ENCODE results near the gene APOC3.
"Not testable (repeated sequence)": the region's sequence is repeated elsewhere in the genome, so short reads cannot be mapped to it uniquely, and the experiment has no call there.

The APOC3 gene

DNA sequence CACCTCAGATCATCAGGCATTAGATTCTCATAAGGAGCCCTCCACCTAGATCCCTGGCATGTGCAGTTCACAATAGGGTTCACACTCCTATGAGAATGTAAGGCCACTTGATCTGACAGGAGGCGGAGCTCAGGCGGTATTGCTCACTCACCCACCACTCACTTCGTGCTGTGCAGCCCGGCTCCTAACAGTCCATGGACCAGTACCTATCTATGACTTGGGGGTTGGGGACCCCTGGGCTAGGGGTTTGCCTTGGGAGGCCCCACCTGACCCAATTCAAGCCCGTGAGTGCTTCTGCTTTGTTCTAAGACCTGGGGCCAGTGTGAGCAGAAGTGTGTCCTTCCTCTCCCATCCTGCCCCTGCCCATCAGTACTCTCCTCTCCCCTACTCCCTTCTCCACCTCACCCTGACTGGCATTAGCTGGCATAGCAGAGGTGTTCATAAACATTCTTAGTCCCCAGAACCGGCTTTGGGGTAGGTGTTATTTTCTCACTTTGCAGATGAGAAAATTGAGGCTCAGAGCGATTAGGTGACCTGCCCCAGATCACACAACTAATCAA is 2.2 kb downstream of the APOC3 start:
- no peak for DNase-seq (ENCODE audit: low spot score)

DNA sequence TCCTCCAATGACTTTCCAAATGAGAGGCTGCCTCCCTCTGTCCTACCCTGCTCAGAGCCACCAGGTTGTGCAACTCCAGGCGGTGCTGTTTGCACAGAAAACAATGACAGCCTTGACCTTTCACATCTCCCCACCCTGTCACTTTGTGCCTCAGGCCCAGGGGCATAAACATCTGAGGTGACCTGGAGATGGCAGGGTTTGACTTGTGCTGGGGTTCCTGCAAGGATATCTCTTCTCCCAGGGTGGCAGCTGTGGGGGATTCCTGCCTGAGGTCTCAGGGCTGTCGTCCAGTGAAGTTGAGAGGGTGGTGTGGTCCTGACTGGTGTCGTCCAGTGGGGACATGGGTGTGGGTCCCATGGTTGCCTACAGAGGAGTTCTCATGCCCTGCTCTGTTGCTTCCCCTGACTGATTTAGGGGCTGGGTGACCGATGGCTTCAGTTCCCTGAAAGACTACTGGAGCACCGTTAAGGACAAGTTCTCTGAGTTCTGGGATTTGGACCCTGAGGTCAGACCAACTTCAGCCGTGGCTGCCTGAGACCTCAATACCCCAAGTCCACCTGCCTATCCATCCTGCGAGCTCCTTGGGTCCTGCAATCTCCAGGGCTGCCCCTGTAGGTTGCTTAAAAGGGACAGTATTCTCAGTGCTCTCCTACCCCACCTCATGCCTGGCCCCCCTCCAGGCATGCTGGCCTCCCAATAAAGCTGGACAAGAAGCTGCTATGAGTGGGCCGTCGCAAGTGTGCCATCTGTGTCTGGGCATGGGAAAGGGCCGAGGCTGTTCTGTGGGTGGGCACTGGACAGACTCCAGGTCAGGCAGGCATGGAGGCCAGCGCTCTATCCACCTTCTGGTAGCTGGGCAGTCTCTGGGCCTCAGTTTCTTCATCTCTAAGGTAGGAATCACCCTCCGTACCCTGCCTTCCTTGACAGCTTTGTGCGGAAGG is 2.9 kb downstream of the APOC3 start:
- DNase-seq (ENCODE audit: low spot score), result no peak

DNA sequence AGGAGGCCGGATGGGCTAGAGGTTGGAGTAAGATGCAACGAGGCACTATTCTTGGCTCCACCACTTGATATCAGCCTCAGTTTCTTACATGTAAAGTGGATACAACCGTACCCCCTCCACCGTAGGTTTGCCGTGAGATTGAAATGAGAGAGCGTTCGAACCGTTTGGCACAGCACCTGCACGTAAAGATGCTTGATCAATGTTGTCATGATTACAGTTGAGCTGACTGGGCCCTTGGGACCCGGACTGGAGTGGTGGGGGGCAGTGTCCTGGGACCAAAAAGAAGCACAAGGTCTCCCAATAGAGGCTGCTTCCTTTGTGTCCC is 3.7 kb downstream of the APOC3 start:
- DNase-seq (ENCODE audit: low spot score), result no peak

DNA sequence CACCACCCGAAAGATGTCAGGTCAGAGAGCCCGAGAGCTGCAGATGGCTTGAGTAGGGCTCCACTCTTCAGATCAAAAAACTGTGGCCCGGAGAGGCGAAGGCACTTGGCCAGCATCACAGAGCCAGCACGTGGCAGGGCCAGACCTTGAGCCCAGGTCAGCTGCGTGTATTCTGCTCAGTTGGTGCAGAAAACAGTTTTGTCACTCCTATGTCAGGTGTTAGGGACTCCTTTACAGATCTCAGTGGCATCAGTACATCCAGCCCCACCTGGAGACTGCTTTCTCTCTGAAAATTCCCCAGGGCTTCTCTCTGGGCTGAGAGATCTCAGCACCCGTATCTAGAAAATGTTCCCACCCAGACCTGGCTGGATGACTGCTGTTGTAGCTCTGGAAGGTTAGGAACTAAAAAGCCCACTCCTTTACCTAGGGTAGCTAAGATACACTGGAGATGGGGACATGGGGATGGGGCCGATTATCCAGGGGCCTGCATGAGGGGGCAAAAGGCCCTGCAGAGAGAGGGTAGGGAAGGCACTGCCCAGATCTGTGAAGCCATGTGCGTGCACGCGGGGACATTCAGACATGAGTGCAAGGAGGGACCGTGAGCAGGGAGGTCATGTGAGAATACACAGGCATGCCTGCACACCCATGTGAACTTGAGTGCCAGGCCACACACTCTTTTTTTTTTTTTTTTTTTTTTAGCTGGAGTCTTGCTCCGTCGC is 4.3 kb downstream of the APOC3 start:
- no peak for DNase-seq (ENCODE audit: low spot score)

DNA sequence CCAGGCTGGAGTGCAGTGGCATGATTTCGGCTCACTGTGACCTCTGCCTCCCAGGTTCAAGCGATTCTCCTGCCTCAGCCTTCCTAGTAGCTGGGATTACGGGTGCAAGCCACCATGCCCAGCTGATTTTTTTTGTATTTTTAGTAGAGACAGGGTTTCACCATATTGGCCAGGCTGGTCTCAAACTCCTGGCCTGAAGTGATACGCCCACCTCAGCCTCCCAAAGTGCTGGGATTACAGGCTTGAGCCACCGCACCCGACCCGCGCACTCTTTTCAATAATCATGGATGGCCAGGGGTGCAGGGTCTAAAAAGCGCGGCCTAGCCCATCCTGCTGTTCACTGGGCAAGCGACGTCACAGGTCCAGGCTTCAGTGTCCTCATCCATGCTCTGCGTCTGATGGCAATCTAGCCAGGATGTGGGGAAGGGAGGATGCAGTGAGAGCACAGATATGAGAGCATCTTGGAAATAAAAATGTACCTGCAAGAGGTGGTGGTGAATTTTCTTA is 4.9 kb downstream of the APOC3 start:
- not testable (repeated sequence) for DNase-seq (ENCODE audit: low spot score)

DNA sequence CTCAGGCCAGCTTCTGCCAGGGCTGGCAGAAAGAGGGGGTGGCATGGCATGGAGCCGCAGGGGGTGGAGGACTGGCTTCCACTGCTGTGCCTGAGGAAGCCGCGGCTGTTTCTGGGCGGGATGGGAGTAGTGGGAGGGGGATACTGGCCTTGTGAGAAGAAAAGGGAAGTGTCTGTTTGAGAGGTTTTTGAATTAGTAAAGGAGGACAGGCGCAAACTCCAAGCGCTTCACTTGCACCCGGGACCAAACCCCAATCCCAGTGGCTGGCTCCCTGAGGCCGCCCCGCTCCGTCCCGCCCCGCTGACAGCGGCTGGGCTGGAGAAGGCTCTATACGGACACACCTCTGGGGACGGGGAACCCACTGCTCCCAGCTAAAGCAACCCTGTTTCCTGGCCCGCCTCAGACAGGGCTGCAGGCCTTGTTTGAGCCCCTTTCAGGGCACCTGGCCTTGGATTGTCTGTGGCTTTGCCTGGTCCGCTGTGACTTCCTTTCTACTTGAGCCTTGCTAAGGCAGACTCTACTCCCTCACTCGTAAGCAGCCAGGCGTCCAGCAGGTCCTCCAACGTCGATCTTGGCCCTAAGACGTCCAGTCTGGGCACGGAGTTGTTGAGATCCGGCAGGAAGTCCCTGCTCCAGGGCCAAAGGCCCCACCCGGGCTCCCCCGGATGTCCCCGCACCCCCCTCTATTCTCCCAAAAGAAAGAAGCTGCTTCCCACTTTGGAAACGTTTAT is 5.5 kb downstream of the APOC3 start:
- no peak for DNase-seq (ENCODE audit: low spot score)

DNA sequence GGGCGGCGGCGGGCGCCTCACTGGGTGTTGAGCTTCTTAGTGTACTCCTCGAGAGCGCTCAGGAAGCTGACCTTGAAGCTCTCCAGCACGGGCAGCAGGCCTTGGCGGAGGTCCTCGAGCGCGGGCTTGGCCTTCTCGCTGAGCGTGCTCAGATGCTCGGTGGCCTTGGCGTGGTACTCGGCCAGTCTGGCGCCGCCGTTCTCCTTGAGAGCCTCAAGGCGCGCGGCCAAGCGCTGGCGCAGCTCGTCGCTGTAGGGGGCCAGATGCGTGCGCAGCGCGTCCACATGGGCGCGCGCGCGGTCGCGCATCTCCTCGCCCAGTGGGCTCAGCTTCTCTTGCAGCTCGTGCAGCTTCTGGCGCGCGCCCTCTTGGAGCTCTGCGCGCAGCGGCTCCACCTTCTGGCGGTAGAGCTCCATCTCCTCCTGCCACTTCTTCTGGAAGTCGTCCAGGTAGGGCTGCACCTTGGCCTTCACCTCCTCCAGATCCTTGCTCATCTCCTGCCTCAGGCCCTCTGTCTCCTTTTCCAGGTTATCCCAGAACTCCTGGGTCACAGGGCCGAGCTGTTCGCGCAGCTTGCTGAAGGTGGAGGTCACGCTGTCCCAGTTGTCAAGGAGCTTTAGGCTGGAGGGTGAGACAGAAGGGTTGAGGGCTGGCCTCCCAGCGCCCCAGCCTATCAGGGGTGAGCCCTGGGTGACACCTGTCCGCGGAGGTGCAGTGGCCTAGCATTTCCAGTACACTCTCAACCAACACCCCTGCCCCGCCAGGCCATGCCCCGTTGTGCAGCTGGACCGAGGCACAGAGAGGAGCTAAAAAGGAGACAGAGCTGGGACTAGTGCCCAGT is 6.3 kb downstream of the APOC3 start:
- peak; percentile 88 for DNase-seq (ENCODE audit: low spot score)

DNA sequence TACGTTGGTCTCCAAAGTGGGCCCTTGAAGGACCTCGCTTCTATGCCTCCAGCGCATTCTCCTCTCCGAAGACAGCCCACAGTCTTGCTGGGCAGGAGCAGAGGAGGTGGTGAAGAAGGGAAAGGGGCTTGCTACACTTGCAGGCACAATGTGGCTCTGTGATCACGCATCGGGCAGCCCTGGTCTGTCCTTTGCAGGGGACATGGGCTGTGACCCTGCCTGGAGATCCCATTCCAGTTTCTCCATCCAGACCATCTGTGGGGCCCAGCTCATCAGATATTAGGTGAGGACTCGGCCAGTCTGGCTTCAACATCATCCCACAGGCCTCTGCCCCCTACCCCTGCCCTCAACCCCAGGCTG is 6.9 kb downstream of the APOC3 start:
- DNase-seq (ENCODE audit: low spot score), result no peak

DNA sequence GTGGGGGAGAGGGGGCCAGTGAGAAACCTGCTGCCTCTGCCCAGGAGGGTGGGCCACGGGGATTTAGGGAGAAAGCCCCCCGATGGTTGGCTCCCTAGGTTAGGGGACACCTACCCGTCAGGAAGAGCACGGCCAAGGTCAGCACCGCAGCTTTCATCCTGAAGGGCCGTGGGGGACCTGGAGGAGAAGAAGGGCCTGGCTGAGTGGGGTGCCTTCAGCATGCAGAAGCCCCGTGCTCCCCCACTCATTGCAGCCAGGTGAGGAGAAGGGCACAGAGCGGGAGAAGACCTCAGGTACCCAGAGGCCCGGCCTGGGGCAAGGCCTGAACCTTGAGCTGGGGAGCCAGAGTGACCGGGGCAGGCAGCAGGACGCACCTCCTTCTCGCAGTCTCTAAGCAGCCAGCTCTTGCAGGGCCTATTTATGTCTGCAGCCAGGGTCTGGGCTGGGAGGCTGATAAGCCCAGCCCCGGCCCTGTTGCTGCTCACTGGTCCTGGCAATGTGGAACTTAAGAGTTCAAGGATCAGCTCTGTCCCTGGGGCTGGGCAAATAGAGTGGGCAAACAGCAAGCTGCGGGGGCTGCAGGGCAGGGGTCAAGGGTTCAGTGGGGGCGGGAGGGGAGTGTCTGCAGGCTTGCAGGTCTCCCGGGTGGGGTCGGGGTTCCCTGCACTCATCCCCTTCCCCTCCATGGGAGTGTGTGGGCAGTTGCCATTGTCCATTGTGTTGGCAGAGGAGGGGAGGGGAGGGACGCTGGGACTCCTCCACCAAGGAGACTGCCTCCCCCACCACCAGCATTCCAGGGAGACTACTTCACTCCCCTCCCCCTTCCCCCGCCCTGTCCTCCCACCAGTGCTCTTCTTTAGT is 7.8 kb downstream of the APOC3 start, which contains the start of gene APOA1:
Gene APOA1 (minus strand): TSS at position 392 of the 861 bp plus-strand sequence. CDS start 235 bp downstream, at position 157.
- DNase-seq (ENCODE audit: low spot score), result no peak

DNA sequence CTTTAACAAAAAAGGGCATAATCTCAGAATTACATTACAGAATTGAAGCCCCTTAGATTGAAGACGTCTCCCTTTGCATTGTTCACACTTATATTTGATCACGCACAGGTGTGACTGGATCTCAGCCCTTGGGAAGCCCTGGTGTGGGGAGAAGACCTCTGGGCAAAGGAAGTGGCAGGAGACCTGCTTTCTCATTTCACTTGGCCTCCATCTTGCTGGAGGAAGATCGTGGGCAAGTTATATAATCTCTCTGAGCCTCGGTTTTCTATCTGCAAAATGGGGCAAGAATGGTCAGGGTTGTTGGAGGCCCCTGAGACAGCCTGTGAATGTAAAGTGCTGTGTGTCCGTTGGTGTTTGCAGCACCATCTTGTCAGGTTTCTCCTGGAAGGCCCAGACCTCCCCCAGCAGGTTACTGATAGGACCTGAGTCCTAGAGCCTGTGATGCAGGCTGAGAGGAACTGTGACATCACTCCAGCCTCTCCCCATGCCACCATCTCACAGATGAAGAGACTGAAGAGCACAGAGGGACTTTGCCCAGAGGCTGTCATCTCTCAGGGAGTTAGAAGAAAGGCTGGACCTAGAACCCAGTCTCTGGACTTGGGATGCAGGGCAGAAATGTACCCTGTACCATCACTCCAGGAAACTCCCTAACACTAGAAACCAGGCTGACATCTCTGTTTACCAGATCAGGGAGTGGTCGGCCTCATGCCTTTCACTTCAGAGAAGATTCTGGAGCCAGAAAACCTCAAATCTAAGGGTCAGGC is 8.8 kb downstream of the APOC3 start:
- no peak for DNase-seq (ENCODE audit: low spot score)

DNA sequence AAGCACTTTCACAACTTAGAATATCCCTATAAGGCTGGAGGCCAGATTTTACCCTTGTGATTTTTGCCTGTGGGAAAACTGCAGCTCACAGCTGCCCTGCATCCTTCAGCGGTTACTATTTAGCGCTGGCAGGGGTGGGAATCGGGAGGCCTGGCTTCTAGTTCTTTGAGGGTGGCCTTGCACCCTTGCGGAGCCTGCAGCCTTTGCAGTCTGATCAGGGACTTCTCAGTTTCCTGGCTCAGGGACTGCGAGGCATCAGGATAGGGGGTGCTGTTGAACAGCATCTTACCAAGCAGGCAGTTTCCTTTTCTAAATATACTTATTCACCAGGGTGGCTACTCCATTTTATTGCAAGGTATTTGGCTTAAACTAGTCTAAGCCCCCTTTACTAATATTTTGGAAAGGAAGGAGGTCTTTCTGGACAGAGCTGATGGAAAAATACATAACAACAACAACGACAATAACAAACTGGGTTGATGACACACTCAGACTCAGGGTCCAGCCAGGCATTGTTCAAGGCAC is 10.6 kb downstream of the APOC3 start:
- DNase-seq (ENCODE audit: low spot score), result peak; percentile 34

DNA sequence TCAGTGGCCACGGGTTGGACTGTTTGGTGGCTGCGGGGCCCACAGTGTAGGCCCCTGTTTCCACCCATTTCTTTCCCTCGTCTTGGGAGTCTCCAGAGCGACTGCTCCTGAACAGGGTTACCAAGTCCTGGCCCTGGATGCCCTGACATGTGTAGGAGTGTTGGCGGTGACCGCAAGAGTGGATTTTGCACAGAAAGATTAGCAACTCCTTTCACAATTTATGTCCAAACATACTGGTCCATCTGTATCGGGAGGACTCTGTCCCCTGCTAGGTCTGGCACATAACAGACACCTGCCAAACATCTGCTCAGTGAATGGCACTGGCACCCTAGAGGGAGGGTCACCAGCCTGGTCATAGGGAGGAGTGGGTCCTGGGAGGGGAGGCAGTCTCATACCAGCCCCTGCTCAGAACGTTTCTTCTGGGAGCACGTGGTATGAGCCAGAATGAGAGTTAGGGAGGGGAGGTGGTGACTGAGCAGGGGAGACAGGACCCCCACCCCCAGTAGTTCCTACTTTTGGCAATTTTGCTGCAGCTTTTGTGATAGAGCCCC is 11.1 kb downstream of the APOC3 start:
- DNase-seq (ENCODE audit: low spot score), result no peak

DNA sequence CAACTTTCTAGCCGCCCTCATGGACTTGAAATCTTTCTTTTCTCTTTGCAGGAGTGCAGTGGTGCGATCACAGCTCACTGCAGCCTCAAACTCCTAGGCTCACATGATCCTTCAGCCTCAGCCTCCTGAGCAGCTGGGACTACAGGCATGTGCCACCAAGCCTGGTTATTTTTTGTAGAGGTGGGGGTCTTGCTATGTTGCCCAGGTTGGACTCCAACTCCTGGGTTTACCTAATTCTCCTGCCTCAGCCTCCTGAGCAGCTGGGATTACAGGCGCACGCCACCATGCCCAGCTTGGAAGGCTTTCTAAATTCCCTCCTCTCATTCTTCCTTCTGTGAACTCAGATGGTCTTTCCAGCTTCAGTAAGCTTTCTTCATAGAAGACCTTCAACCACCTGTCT is 12.4 kb downstream of the APOC3 start:
- no peak for DNase-seq (ENCODE audit: low spot score)

DNA sequence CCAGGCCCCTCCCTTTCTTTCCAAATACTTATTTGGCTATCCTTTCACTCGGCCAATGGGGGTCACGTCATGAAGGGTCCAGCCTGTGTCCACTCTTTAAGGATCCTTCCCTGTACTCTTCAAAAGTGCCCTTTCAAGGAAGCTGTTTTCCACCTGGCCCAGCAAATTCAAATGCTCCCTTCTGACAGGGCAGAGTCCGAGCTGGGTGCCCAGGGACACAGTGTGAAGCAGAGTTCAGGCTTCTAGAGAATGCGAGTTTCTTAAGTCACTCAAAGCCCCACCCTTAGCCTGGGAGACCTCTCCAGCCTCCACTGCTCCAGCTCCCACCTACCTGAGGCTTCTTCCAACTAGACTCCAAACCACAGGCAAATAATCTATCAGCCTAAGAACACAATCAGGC is 13.2 kb downstream of the APOC3 start:
- no peak for DNase-seq (ENCODE audit: low spot score)

DNA sequence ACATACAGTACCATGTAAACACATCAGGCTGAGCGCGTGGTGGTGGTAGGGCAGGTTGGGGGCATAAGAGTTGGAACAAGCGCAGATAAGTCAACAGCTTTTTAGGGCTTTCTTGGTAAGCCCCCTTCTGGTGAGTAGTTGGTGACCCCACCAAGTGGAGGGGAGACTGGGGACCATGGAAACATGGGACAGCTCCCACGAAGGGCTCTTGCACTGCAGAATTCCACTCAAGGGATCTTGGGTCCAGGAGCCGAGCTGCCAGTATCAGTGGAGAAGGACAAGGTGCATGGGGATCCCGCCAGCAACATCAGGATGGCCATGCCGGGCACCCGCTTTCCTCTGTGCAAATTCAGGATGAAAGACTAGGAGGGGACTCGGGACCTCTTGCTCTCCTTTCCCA is 14.0 kb downstream of the APOC3 start:
- no peak for DNase-seq (ENCODE audit: low spot score)

DNA sequence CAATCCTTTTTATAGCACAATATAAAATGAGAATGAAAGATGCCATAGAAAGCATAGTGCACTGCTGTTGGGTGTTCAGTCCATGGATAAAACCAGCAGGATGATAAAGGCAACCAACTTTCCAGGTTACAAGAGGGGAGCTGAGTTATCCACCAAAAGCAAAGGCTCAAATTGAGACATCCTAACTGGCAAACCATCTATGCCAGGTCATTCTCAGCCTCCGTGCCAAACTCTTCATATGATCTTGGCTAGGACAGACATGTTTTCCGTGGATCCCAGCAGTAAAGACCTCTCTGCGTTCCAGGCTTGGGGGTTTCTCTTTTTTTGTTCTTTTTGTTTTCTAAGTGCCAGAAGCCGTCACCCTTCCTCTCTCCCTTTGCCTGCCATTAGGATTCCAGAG is 15.0 kb downstream of the APOC3 start:
- no peak for DNase-seq (ENCODE audit: low spot score)

DNA sequence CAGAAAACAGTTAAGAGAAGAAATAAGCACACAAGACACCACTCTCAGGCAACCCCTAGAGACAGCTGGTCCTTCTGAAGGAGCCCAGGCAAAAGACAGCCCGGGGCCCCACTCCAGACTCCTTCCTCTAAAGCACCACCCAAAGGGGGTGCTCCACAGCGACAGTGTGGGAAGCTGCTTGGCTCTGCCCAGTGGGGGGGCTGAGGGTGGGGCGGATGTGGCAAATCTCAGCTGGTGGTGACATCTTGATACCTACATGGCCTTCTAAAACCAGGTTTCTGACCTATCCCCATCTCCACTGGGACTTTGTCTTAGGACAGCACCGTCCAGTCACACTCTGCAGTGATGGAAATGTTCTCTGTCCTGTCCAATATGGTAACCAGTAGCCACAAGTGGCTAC is 17.9 kb downstream of the APOC3 start:
- no peak for DNase-seq (ENCODE audit: low spot score)

DNA sequence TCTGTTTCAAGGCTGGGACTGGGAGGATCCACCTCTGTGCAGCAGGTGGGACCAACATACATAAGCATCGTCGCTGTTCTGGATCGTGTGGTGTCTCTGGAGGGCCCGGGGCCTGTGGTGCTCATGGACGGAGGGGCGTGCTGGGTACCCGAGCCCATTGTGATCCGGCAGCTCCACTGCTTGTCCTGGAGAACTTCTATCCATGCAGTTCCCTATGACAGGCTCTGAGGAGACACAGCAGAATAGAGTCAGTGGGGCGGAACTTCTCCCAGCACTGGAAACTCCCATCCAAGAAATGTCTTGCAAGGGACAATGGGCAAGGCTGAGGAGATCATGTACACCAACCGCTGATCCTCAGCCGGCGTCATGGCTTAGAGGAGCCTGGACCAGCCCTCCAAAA is 19.4 kb downstream of the APOC3 start:
- no peak for DNase-seq (ENCODE audit: low spot score)

DNA sequence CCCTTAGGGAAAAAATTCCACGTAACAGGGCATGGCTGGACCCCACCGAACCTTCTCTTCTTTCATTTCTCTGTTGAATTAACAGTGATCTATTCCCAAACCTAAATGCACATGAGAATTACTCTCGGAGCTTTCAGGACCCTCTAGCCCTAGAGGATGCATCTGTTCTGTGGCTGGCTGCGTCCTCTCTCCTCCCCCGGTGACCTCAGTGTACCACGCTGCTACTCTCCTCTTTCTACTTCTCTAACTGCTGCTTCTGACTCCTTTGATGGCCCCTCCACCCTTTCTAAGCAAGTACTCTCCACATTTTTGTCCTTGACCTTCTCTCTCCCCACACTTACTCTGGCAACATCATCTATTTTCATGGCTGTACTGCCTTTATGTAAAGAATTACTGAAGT is 19.8 kb downstream of the APOC3 start:
- DNase-seq (ENCODE audit: low spot score), result no peak
